SKM-1 treated with dmso at 0.1 percent for 144 hours (cell line): ENCODE results near the gene PDZK1.
A peak's percentile ranks its signal among the peaks of the same experiment; 100 is the strongest.
"Not testable (repeated sequence)": the region's sequence is repeated elsewhere in the genome, so short reads cannot be mapped to it uniquely, and the experiment has no call there.

Experiments
- DNase-seq: peaks from one replicate; lab custom pipeline; 2025; ENCODE audit not compliant: unreplicated experiment; lab: John Stamatoyannopoulos, UW

Gene PDZK1

DNA sequence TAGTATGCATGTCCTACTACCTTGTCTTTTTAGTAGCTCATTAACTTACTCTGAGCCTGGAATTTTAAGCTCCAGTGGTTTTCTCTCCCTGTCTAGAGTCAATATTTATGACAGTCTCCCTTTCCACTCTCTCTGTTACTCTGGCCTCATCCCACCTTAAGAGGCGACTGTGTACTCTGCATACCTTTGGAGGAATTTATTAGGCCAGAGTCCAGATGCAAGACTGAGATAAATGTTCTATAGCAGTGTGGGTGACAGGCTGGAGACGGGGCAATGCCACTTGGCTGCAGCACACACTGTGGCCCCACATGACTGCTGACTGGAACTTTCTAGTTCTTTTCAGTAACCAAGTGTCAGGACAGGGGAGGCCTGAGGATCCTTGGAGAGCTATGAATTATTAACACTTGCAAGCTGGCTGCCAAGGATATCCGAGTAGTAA lies 4.1 kb upstream of the PDZK1 start:
- no peak for DNase-seq

GRCh38 chr1:145710291-145711027 lies 3.3 kb upstream of the PDZK1 start:
- DNase-seq: no peak

GRCh38 chr1:145708063-145708462 lies 895 bp upstream of the PDZK1 start:
- DNase-seq: no peak

DNA sequence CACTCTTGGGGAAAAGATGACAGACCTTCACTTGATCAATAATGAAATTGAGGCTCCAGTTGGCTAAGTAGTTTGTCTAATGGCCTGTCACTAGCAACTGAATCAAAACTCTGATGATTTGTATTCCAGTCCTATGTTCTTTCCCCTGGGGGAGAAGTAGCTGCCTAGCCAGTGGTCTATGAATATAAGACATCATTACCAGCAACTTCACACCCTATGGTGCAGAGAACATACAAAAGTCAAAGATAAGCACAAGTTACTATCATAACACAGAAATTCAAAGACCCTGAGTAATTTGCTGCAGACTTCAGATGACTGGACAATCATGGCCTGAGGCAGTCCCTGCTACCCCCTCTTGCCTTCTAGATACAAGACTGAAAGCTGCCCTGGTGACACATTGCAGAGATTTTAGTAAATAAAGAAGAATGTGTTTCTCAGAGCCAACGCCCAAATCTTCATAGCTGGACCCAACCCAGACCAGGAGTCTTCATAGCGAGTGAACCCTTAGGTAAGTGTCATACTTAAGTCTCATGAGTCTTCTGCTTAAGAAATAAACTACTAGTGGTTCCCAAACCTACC lies 993 bp downstream of the PDZK1 start:
- no peak for DNase-seq

DNA sequence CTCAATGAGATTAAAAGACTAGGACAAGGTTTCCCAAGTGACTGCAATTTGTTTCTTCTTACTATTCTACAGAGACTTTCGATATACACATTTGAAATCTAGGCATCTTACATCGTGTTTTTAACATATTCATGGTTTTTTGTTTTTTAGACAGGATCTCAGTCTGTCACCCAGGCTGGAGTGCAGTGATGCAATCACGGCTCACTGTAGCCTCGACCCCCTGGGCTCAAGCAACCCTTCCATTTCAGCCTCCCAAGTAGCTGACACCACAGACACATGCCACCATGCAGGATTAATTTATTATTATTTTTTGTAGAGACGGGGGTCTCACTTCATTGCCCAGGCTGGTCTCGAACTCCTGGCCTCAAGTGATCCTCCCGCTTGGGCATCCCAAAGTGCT lies 1.5 kb downstream of the PDZK1 start:
- no peak for DNase-seq

DNA sequence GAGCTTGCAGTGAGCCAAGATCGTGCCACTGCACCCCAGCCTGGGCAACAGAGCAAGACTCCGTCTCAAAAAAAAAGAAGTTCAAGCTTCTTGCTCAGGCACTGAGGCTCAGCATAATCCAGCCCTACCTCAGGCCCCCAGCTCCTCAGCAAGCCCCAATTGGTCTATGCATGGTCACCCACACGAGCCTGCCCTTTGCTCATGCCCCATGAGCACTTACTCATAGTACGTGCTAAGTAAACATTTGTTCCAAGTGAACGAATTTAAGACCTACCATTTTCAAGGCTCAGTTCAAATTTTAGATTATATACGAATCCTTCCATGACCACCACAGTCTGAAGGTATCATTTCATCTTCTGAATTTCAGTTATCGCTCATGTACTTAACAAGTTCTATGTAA lies 4.3 kb downstream of the PDZK1 start:
- DNase-seq: no peak

DNA sequence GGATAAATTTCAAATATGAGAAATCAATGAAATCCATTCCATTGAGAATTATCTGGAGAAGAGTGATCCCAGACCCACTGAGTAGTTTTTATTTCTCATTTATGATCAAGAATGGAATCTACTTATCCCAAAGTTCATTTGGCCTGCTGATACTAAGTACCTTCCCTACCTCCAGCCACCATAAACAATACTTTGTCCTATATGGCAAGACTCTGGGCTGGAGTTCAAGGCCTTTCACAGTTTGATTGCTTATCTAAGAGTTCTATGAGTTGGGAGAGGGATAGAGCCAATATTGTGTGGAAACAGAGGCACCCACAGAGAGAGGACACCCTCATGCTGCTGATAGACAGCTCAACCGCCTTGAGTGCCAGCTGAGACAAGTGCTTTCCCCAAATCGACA lies 5.1 kb downstream of the PDZK1 start:
- DNase-seq: no peak

DNA sequence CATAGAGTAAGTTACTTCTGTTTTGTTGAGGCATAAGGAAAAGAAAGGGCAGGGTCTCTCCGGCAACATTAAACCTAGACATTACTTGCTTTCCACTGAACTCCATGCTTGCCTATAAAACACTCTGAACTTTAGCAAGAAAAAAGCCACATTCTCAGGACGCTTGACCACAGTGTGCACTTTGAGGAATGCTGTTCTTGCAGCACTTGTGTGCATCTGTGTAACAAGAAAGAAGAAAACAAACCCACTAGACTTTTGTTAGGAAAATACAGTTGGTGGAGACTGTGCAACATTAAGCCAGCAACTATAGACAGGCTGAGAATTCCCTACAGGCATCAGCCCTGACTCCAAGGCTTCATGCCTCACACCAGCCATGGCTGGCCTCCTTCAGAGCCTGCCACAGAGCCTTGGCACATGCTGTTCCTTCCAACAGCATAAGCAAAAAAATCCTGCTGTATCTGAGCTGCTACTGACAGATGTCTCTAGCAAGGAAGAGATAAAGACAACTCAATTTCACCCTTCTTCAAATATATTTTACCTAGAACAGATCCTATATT lies 5.8 kb downstream of the PDZK1 start:
- DNase-seq: no peak

DNA sequence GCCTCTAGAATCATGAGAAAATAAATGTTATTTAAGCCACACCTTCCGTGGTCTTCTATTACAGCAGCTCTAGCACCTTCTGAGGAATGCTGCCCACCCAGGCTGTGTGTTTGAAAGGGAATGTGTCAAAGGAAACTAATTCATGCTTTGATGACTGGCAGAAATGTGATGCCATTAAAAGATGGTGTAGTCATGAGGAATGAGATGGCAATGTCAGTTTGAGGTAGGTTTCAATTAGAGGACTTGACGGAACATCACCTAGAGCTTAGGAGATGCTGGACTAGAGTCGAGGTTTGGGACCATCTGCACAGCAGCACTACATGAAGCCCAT lies 10.6 kb downstream of the PDZK1 start:
- no peak for DNase-seq

DNA sequence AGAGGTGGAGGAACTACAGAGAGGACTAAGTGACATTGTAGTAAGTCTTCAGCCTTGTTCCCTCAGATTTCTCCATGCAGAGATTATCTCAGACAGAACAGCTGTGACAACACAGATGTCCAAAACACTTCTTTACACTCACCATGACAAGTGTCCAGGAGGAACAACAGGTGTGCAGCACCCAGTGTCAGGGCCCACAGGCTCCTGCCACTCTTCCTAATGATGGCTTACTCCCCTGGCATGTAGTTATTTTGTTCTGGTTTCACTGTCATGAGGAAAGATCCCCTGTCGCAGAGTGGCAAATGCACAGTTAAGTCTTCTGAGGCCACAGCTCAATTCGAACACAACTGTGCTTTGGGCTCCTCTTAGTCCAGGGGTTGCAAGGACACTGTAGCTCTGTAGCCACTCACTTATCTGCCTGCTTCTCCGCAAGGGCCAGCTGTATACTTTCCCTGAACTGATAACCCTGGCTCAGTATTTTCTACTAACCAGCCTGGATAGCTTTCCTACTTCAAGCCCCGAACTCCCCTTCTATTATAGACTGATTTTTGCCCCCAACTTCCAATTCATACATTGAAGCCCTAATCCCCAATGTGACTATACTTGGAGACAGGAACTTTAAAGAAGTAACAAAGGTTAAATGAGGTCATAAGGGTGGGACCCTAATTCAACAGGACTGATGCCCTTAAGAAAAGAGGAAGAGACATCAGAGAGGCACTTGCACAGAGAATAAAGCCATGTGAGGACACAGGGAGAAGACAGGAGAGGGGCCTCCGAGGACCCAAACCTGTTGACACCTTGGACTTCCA lies 11.1 kb downstream of the PDZK1 start:
- DNase-seq: peak; percentile 86

- no peak for DNase-seq
Observed at GRCh38 chr1:145692785-145693443, 14.3 kb downstream of the PDZK1 start.

GRCh38 chr1:145690587-145691558 lies 16.3 kb downstream of the PDZK1 start:
- DNase-seq: no peak

DNA sequence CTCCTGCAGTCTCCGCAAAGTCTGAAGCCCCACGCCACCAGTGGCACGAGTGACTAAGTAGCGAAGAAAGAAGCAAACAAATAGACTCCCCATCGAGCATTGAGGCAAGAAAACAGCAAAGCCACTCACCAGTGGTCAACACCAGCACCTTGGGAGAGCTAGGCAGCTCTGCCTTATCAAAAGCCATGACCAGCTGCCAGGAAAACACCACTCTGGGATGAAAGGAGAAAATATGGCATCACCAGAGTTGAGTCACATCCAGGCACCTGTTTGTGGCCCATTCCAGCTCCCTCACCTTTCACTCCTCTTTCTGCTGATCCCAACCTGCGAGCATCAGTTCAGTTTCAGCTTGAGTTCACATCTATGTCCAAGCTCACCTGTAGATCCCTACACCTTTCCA lies 17.2 kb downstream of the PDZK1 start:
- no peak for DNase-seq

DNA sequence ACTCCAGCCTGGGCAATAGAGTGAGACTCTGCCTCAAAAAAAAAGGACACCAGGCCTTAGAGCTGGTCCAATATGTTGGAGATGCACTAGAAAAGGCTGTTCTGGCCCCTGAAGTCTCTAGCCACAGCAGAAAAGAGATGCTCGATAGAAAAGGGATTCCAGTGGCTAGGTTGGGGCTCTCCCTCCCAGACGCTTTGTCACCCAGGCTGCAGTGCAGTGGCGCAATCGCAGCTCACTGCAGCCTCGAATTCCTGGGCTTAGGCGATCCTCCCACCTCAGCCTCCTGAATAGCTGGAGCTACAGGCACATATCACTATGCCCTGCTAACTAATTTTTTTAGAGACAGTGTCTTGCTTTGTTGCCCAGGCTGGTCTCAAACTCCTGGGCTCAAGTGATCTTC lies 18.2 kb downstream of the PDZK1 start:
- no peak for DNase-seq

- DNase-seq: no peak
Observed at GRCh38 chr1:145688328-145688727, 18.8 kb downstream of the PDZK1 start.

DNA sequence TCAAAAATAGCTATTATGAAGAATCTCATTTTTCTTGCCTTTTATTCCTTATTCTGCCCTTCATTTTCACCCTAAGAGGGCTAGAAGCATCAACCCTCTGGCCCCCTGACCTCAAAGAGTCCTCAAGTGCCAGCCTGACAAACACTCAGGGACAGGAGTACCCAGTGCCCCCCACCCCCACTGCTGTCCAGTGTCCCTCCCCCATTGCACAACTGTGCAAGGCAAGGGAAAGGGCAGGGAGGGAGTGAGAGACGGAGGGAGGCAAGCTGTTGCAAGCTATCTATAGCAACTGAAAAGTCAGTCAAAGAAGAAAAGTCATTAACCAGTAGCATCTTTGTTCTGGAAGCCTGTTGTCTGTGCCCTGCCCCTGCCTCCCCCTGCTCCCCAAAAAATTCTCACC lies 21.1 kb downstream of the PDZK1 start:
- DNase-seq: not testable (repeated sequence)

GRCh38 chr1:145684858-145685257 lies 22.3 kb downstream of the PDZK1 start:
- not testable (repeated sequence) for DNase-seq

GRCh38 chr1:145673217-145673616 lies 34.0 kb downstream of the PDZK1 start:
- not testable (repeated sequence) for DNase-seq

- DNase-seq: not testable (repeated sequence)
Observed at GRCh38 chr1:145670995-145671745, 36.0 kb downstream of the PDZK1 start.
